GM23338 (cell line): ENCODE measurements around the gene HTT. TPM values are rescaled to one million over a fixed set of nuclear protein-coding genes. Genes with fewer than 3 reads are reported as not detected.

Experiments
- ATAC-seq: fragments of 200-7000 bp; cut with Tn5 transposase; 3 replicates; pipeline ENCODE4 v1.9.1; 2020
- DNase-seq: peaks from one replicate; pipeline ENCODE4 v3.0.0-alpha.2; 2015; ENCODE audit warnings: low spot score
- H2AFZ ChIP-seq: fragments of 200-600 bp; sonication (generic); 2 replicates; pipeline ENCODE4 v1.8.0; 2016; ENCODE audit warnings: antibody characterized with exemption, mild to moderate bottlenecking, moderate library complexity
- H3F3A ChIP-seq: fragments of 200-600 bp; sonication (generic); replicated peaks from 2 replicates; pipeline ENCODE4 v1.8.0; 2017; ENCODE audit warnings: antibody characterized with exemption, mixed run types, low read depth
- H3K27ac ChIP-seq: fragments of 200-600 bp; sonication (generic); 2 replicates; pipeline ENCODE4 v1.6.1; 2016; ENCODE audit warnings: low read depth
- H3K27me3 ChIP-seq: fragments of 200-600 bp; sonication (generic); 2 replicates; pipeline ENCODE4 v1.8.0; 2016; ENCODE audit warnings: mild to moderate bottlenecking, mixed run types, moderate library complexity; ENCODE audit not compliant: insufficient read depth
- H3K36me3 ChIP-seq: fragments of 200-600 bp; sonication (generic); 2 replicates; pipeline ENCODE4 v1.8.0; 2016; ENCODE audit warnings: mild to moderate bottlenecking; ENCODE audit not compliant: insufficient read depth
- H3K4me1 ChIP-seq: fragments of 200-600 bp; sonication (generic); 2 replicates; pipeline ENCODE4 v1.8.0; 2016; ENCODE audit warnings: mild to moderate bottlenecking, moderate library complexity; ENCODE audit not compliant: insufficient read depth
- H3K4me2 ChIP-seq: fragments of 200-600 bp; sonication (generic); 2 replicates; pipeline ENCODE4 v1.7.1; 2017; ENCODE audit warnings: mixed run types
- H3K4me3 ChIP-seq: fragments of 200-600 bp; sonication (generic); 2 replicates; pipeline ENCODE4 v1.6.1; 2016; ENCODE audit warnings: mixed run types
- H3K79me2 ChIP-seq: fragments of 200-600 bp; sonication (generic); replicated peaks from 2 replicates; pipeline ENCODE4 v1.8.0; 2017; ENCODE audit warnings: mild to moderate bottlenecking; ENCODE audit not compliant: insufficient read depth
- H3K9me2 ChIP-seq: fragments of 200-600 bp; sonication (generic); 2 replicates; pipeline ENCODE4 v1.8.0; 2017; ENCODE audit not compliant: insufficient read depth
- H4K20me1 ChIP-seq: fragments of 200-600 bp; sonication (generic); replicated peaks from 2 replicates; pipeline ENCODE4 v1.8.0; 2017; ENCODE audit warnings: mild to moderate bottlenecking; ENCODE audit not compliant: insufficient read depth
- H3K27ac Mint-ChIP-seq: 2 replicates; pipeline ENCODE4 v1.8.0; 2020; ENCODE audit warnings: inconsistent platforms, mild to moderate bottlenecking, moderate library complexity, mixed read lengths
- H3K27me3 Mint-ChIP-seq: 3 replicates; pipeline ENCODE4 v1.8.0; 2022; ENCODE audit warnings: low read depth, mild to moderate bottlenecking, moderate library complexity, mixed read lengths, inconsistent platforms; ENCODE audit not compliant: insufficient read depth, poor library complexity
- H3K36me3 Mint-ChIP-seq: 3 replicates; pipeline ENCODE4 v1.8.0; 2021; ENCODE audit warnings: low read depth, mild to moderate bottlenecking, inconsistent platforms, moderate library complexity, mixed read lengths
- H3K4me1 Mint-ChIP-seq: 3 replicates; pipeline ENCODE4 v1.8.0; 2020; ENCODE audit warnings: mild to moderate bottlenecking, inconsistent platforms, mixed read lengths
- H3K4me3 Mint-ChIP-seq: 3 replicates; pipeline ENCODE4 v1.8.0; 2021; ENCODE audit warnings: moderate library complexity, mild to moderate bottlenecking, inconsistent platforms, mixed read lengths
- H3K9me3 Mint-ChIP-seq: 3 replicates; pipeline ENCODE4 v1.8.0; 2020; ENCODE audit warnings: moderate library complexity, mild to moderate bottlenecking, inconsistent platforms, mixed read lengths
- CREB1 ChIP-seq: fragments of 250-450 bp; sonication (Bioruptor Pico); IDR thresholded peaks from 2 replicates; pipeline ENCODE4 v1.5.0; 2020; ENCODE audit warnings: low read depth, mild to moderate bottlenecking, moderate library complexity
- EZH2 ChIP-seq: fragments of 200-600 bp; sonication (generic); IDR thresholded peaks from one replicate; pipeline ENCODE4 v1.8.0; 2017; ENCODE audit warnings: antibody characterized with exemption, mild to moderate bottlenecking, low read depth; ENCODE audit not compliant: unreplicated experiment
- NANOG ChIP-seq: IDR thresholded peaks from 2 replicates; pipeline ENCODE4 v1.6.1; 2016; ENCODE audit warnings: antibody characterized with exemption, borderline replicate concordance
- POLR2AphosphoS5 ChIP-seq: IDR thresholded peaks from 2 replicates; pipeline ENCODE4 v1.6.1; 2016; ENCODE audit warnings: antibody characterized with exemption, low read depth
- STAT1 ChIP-seq: IDR thresholded peaks from one replicate; pipeline ENCODE4 v1.6.1; 2016; ENCODE audit warnings: antibody characterized with exemption; ENCODE audit not compliant: unreplicated experiment
- ZNF114 ChIP-seq: fragments of 250-450 bp; sonication (Bioruptor Pico); IDR thresholded peaks from 2 replicates; pipeline ENCODE4 v1.5.0; 2020; ENCODE audit warnings: mild to moderate bottlenecking, moderate library complexity
- polyA plus RNA-seq: library from polyadenylated mRNA; unstranded; fragments of >200 nt; fragmentation: Nextera tagmentation; extraction: Ambion mirVana; gene quantifications from 2 replicates; pipeline ENCODE4 v1.2.1, GENCODE V29; 2016
- total RNA-seq: library from RNA; depleted of rRNA; stranded (reverse); fragments of >200 nt; shearing (Covaris generic); gene quantifications from 2 replicates; pipeline ENCODE4 v1.2.3, GENCODE V29; 2014
- TF ChIP-seq, protein P1 (sequence below), 2 experiments: fragments of 200-600 bp in 1 of 2; sonication (generic) in 1 of 2; conservative IDR thresholded peaks; 2 replicates each; pipeline versions ENCODE4 v1.5.1 to v1.6.1; 2016 to 2017; ENCODE audit warnings: antibody characterized with exemption in 2 of 2, low read depth in 2 of 2, mild to moderate bottlenecking in 2 of 2, moderate library complexity in 1 of 2
- TF ChIP-seq, protein P2 (sequence below): IDR thresholded peaks from one replicate; pipeline ENCODE4 v1.6.1; 2018; ENCODE audit warnings: antibody characterized with exemption; ENCODE audit not compliant: unreplicated experiment

HTT gene
- total and polyA plus RNA-seq, 2 experiments from 2014 or later, result 26.6 to 67.7 TPM

DNA sequence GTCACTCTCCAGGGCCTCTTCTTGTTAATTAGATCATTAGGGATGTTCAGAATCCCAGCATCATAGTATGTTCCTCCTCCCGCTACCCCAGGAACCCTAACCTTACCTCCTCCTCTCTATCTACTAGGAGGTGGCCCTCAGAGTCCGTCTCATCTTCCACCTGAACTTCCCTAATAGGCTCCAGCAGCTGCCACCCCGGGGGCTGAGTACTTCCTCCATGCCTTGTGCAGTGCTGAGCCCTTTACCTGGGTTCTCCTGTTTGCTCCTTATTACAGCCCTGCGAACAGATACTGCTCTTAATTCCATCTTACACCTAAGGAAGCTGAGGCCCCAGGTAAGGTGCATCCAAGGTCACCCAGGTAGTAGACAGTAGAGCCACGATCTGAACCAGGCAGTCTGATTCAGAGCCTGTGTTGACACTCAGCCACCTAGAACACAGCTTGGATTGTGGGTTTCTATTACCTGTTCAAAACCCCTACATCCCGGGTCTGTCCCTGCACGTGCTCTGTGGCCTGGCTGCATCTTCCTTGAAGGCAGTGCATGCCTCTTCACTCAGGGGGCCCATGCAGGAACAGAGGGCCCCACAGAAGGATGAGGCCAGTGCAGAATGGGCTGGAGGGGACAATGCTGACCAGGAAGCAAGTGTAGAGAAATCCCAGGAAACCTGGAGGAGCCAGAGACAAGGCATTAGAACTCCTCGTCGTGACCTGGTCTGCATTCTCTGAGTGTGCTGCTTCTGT lies 123.1 kb downstream of the HTT start:
- no peak for DNase-seq
- Mint-ChIP-seq H3K4me1 (no peaks in the 10 kb centered on the region), H3K9me3 (no peaks in the 10 kb centered on the region), H3K4me3 (no peak overlapping the region), H3K27ac (no peak overlapping the region), H3K27me3 (peaks cover 6% of the 10 kb centered on the region), H3K36me3 (peaks cover 15% of the 10 kb centered on the region; the same call in 2 of the 3 replicates)
- H3F3A ChIP-seq, result no peaks in the 10 kb centered on the region
- no peaks in the 10 kb centered on the region for H3K9me2 ChIP-seq
- H3K36me3 ChIP-seq, result peaks cover 10% of the 10 kb centered on the region; the same call in 1 of the 2 replicates
- no peak overlapping the region for H3K4me2 ChIP-seq
- H3K27me3 ChIP-seq, result no peaks in the 10 kb centered on the region
- H3K79me2 ChIP-seq, result no peaks in the 10 kb centered on the region
- no peaks in the 10 kb centered on the region for H3K4me1 ChIP-seq
- TF ChIP-seq, protein P1, sequence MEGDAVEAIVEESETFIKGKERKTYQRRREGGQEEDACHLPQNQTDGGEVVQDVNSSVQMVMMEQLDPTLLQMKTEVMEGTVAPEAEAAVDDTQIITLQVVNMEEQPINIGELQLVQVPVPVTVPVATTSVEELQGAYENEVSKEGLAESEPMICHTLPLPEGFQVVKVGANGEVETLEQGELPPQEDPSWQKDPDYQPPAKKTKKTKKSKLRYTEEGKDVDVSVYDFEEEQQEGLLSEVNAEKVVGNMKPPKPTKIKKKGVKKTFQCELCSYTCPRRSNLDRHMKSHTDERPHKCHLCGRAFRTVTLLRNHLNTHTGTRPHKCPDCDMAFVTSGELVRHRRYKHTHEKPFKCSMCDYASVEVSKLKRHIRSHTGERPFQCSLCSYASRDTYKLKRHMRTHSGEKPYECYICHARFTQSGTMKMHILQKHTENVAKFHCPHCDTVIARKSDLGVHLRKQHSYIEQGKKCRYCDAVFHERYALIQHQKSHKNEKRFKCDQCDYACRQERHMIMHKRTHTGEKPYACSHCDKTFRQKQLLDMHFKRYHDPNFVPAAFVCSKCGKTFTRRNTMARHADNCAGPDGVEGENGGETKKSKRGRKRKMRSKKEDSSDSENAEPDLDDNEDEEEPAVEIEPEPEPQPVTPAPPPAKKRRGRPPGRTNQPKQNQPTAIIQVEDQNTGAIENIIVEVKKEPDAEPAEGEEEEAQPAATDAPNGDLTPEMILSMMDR (conservative IDR thresholded peaks at IDR 0.05; ENCODE audit: low read depth in 2 of 2), result no peak
- no peak for TF ChIP-seq POLR2AphosphoS5
- TF ChIP-seq, protein P2, sequence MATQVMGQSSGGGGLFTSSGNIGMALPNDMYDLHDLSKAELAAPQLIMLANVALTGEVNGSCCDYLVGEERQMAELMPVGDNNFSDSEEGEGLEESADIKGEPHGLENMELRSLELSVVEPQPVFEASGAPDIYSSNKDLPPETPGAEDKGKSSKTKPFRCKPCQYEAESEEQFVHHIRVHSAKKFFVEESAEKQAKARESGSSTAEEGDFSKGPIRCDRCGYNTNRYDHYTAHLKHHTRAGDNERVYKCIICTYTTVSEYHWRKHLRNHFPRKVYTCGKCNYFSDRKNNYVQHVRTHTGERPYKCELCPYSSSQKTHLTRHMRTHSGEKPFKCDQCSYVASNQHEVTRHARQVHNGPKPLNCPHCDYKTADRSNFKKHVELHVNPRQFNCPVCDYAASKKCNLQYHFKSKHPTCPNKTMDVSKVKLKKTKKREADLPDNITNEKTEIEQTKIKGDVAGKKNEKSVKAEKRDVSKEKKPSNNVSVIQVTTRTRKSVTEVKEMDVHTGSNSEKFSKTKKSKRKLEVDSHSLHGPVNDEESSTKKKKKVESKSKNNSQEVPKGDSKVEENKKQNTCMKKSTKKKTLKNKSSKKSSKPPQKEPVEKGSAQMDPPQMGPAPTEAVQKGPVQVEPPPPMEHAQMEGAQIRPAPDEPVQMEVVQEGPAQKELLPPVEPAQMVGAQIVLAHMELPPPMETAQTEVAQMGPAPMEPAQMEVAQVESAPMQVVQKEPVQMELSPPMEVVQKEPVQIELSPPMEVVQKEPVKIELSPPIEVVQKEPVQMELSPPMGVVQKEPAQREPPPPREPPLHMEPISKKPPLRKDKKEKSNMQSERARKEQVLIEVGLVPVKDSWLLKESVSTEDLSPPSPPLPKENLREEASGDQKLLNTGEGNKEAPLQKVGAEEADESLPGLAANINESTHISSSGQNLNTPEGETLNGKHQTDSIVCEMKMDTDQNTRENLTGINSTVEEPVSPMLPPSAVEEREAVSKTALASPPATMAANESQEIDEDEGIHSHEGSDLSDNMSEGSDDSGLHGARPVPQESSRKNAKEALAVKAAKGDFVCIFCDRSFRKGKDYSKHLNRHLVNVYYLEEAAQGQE, result no peak
- TF ChIP-seq EZH2, result no peak
- no peak for TF ChIP-seq STAT1
- no peak for TF ChIP-seq CREB1 (CRISPR knock-in tag)
- no peak overlapping the region for H3K27ac ChIP-seq
- H2AFZ ChIP-seq, result no peak overlapping the region
- ATAC-seq, result no peak
- no peak overlapping the region for H3K4me3 ChIP-seq
- H4K20me1 ChIP-seq, result peaks cover 12% of the 10 kb centered on the region

DNA sequence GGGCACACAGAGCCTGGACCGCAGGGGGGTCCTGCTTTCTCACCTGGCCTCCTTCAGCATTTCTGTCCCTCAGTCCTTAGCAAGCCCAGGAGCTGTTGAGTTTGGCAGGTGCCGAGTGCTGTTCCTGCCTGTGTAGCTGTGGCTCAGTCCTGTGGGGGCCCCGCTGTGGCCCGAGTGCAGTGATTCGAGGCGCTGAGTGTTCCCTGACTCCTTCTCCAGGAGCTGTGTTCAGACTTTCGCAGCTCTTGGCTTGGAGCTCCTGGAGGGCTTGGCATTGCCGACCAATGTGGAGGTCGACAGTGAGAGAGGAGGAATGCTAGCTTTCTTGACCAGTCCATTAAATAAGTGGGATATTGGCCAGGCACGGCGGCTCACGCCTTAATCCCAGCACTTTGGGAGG lies 124.4 kb downstream of the HTT start:
- Mint-ChIP-seq H3K27me3 (peaks cover 4% of the 10 kb centered on the region), H3K36me3 (peaks cover 19% of the 10 kb centered on the region; the same call in 2 of the 3 replicates), H3K27ac (no peak overlapping the region), H3K4me1 (no peaks in the 10 kb centered on the region), H3K9me3 (no peaks in the 10 kb centered on the region), H3K4me3 (no peak overlapping the region)
- no peak overlapping the region for H2AFZ ChIP-seq
- peaks cover 14% of the 10 kb centered on the region; the same call in 1 of the 2 replicates for H3K36me3 ChIP-seq
- H3K4me1 ChIP-seq, result no peaks in the 10 kb centered on the region
- DNase-seq (no peak), ATAC-seq (no peak; the same call in 2 of the 3 replicates)
- no peak overlapping the region for H3K4me2 ChIP-seq
- H3K27me3 ChIP-seq, result no peaks in the 10 kb centered on the region
- no peak overlapping the region for H3K4me3 ChIP-seq
- no peaks in the 10 kb centered on the region for H3K79me2 ChIP-seq
- no peaks in the 10 kb centered on the region for H3K9me2 ChIP-seq
- no peaks in the 10 kb centered on the region for H3F3A ChIP-seq
- H4K20me1 ChIP-seq, result peaks cover 6% of the 10 kb centered on the region; the same call in 1 of the 2 replicates
- no peak overlapping the region for H3K27ac ChIP-seq
- TF ChIP-seq NANOG, result no peak
- TF ChIP-seq EZH2, result no peak
- no peak for TF ChIP-seq ZNF114 (CRISPR knock-in tag)
- TF ChIP-seq, protein P2, result no peak
